NT2/D1 (cell line): ENCODE data around the gene ATG101.

Source experiments
- SUZ12 ChIP-seq: IDR thresholded peaks from 2 replicates; pipeline ENCODE4 v1.6.1; 2011; ENCODE audit not compliant: insufficient read length, insufficient read depth; ENCODE audit errors: extremely low read depth
- ZNF274 ChIP-seq: IDR thresholded peaks from 2 replicates; pipeline ENCODE4 v1.6.1; 2011; ENCODE audit warnings: mild to moderate bottlenecking, low read depth, low read length

DNA sequence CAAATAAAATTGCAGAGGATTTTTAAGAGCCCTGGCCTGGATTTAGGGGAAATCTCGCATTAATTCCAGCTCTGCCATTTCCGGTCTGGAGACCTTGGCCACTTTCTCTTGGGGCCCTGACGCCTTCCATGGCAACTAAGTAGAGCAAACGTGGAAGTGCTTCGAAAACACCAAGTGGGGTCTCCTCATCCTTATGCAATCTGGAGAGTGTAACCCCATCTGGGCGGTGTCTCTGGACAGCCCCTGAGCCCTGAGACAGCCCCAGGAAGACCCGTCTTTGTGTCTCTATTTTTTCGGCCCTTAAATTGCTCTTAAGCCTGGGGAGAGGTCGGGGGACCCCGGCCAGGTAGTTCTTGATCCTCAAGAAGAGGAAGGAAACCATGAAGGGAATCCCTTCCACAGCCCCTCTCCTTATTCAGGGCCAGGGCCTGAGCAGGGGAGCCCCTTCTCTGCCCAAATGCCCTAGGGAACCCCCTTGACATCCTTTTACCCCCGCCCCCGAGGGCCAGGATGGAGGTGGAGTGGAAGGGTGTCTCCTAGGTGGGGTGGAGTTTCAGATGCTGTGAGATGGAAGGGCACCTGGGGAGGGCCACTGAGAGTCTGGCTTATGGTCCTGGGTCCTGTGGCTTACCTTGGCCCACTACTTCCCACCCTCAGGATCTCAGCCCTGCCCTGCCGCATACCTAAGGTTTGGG lies 36.2 kb upstream of the ATG101 start:
- TF ChIP-seq ZNF274: no peak
- no peak for TF ChIP-seq SUZ12
